ENCODE results near the gene SIK1.
"Not testable (repeated sequence)": the region's sequence is repeated elsewhere in the genome, so short reads cannot be mapped to it uniquely, and the experiment has no call there.

The SIK1 gene

GRCh38 chr21:43439316-43440075 is 12.6 kb upstream of the SIK1 start:
- DNase-seq: not testable (repeated sequence)

GRCh38 chr21:43436272-43436671 is 9.3 kb upstream of the SIK1 start:
- DNase-seq: not testable (repeated sequence)

- not testable (repeated sequence) for DNase-seq
Measured at GRCh38 chr21:43433340-43434136, 6.6 kb upstream of the SIK1 start.

DNA sequence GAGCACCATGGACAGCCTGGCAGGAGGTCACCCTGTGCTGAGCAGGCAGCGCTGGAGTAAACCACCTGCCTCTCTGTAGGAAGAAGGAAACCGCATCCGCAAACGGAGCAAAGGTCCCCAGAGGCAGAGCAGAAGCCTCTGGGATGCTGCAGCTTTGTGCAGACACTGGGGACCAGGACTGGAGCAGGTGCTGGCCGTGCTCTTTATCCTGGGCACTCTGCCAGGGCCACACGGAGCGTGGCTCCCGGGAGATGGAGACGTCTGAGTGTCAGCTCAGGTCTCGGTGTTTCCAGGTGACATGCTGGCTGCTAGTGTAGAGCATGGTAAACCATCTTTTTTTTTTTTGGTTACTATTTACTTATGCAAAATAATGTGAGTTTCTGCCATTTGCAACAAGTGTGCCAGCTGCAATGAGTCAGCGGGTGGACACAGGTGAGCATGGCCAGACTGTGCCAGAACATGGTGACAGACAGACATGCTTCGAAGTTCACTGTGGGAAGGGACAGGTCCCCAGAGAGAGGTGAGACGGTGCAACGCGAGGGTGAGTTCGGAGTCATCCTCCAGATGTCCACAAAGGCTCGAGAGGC is 4.0 kb upstream of the SIK1 start:
- DNase-seq: not testable (repeated sequence)

DNA sequence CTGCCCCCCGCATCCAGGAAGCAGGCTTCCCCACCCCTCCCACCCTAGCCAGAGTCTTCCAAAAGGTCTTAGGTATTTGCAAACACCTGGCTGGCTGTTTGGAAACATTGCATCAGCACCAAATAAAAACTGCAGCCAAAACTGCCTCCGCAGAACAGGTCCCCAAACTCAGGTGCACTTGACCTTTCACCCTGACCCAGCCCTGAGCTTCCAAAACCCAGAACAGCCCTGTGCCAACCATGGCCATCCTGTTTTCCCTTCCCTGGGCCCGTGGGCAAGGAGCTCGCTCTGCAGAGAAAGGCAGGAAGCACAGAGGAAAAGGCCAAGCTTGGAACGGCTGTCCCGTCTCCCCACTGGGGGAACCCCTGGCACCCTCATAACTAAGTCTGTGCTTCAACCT is 2.0 kb upstream of the SIK1 start:
- not testable (repeated sequence) for DNase-seq

DNA sequence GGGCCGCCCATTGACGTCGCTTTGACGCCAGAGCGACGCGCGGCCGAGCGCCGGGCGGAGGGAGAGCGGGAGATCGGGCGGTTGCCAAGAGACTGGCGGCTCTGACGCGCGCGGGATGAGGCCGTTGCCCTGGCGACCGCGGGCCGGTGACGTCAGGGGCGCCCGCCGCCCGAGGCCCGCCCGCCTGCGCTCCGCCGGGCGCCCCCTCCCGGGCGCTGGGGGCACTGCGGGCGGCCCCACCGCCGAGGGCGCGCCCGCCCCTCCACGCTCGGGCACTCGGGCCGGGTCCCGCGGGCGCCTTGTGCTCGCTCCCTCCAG is 270 bp upstream of the SIK1 start:
- DNase-seq: not testable (repeated sequence)

DNA sequence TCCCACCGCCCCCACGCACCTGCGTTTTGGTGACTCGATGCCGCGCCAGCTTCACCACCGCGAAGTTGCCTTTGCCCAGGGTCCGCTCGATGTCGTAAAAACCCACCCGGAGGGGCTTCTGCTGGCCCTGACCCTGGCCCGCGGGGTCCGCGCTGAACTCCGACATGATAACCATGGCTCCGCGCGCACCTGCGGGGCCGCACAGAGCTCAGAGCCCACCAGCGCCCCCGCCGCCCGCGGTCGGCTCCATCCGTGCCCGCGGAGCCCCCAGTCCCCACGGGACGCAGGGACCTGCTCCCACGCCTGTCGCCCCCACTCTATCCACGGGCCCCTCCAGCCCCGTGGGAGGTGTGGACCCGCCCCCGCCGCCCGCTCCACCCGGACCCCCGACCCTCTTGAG is 927 bp downstream of the SIK1 start:
- not testable (repeated sequence) for DNase-seq

DNA sequence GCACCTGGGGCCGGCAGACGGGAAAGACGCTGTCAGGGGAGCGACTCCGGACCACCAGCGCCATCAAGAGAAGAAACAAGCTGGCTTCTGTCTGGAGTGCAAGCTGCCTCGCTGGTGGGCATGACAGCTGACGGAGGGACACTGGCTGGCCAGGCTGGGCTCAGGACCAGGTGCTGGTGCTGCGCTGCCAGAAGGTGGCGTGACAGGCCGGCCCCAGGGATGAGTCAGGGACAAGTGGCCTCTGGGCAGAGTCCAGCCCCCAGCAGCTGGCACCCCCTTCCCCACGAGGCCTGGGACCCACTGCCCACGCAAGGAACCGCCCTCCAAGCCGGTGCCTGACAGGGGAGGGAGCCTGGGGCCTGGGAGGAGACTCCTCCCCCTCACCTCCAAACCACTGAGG is 7.5 kb downstream of the SIK1 start:
- not testable (repeated sequence) for DNase-seq

DNA sequence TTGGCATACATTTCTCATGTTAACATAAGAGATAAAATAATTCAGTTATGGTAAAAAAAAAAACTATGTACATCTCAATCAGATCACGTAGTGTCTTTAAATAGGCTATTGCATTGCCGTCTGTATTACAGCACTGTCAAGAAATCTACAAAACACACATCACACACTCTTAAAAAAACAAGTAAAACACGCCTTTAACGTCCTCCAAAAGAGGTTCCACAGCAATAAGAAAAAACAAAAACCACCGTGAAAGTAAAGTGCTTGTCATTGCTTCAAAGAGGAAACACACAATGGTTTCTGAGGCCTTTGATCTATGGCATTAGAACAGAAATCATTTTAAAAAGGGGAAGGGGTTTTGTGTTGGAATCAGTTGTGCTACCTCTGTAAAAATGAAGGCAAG is 12.4 kb downstream of the SIK1 start:
- not testable (repeated sequence) for DNase-seq

DNA sequence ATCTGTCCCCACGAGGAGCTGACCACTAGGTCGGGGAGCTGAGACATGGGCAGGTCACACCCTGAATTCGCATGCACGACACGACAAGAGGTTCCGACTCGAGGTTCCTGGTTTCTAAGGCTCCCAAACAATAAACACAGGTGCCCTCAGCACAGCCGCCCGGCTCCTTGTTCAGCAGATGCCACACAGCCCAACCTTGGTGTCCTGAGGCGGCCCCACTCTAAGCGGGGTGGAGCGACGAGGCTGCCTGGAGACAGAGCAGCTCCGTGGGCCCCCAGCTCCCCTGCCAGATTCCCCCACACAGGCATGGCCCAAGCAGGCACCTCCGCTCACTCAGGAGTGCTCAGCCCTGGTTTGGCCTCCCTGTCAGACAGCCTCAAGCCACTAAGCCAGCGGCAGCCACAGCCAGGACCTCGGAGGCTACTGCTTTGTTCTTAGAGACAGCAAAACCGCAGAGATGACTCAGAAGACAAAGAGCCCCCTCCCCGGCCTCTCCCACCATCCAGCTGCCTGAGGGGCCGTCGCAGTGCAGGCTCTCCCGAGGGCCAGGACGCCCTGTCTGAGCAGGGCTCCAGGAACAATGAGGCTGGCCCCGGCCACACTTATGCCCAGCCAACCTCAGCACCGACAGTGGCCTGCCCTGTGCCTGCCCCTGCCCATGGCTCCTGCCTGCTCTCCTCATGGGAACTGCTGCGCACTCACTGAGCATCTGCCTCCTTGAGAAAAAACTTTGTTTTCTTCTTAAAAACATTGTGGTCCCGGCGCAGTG is 14.7 kb downstream of the SIK1 start:
- not testable (repeated sequence) for DNase-seq

GRCh38 chr21:43410456-43411068 is 16.4 kb downstream of the SIK1 start:
- not testable (repeated sequence) for DNase-seq

GRCh38 chr21:43407139-43407538 is 19.8 kb downstream of the SIK1 start:
- DNase-seq: not testable (repeated sequence)

- DNase-seq: not testable (repeated sequence)
Measured at GRCh38 chr21:43404450-43404849, 22.5 kb downstream of the SIK1 start.

GRCh38 chr21:43403651-43404430 is 23.1 kb downstream of the SIK1 start:
- not testable (repeated sequence) for DNase-seq

GRCh38 chr21:43401125-43401524 is 25.8 kb downstream of the SIK1 start:
- not testable (repeated sequence) for DNase-seq

GRCh38 chr21:43399595-43400015 is 27.3 kb downstream of the SIK1 start:
- DNase-seq: not testable (repeated sequence)

- not testable (repeated sequence) for DNase-seq
Measured at GRCh38 chr21:43399136-43399535, 27.8 kb downstream of the SIK1 start.

DNA sequence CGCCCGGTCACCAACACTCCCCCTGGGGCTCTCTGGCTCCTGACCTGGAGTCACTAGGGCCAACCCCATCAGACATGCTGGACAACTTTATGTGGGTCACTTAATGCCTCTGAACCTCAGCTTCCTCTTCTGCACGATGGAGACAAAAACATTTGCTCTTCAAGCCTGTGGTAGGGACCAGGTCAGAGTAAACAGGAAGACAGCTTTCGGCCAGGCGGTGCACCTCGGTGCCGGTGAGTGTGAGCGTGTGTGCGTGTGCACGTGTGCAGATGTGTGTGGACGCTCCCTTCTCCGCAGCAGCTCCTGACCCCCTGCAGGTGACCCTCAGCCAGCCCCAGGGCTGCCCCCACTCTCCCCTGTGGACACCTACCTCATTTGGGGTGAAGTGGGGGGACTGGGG is 28.4 kb downstream of the SIK1 start:
- not testable (repeated sequence) for DNase-seq

DNA sequence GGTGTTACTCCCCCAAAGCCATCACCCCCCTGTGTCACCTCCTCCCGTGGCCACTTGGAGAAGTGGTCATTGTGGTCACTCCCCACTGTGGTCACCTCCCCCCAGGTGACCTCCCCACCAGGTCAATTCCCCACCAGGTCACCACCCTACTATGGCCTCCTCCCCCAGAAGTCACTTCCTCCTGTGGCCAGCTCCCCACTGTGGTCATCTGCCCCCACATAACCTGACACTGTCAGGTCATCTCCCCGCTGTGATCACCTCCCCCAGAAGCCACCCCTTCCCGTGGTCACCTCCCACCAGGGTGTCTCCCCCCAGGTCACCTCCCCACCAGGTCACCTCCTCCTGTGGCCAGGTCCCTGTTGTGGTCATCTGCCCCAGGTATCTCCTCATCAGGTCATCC is 28.9 kb downstream of the SIK1 start:
- not testable (repeated sequence) for DNase-seq

DNA sequence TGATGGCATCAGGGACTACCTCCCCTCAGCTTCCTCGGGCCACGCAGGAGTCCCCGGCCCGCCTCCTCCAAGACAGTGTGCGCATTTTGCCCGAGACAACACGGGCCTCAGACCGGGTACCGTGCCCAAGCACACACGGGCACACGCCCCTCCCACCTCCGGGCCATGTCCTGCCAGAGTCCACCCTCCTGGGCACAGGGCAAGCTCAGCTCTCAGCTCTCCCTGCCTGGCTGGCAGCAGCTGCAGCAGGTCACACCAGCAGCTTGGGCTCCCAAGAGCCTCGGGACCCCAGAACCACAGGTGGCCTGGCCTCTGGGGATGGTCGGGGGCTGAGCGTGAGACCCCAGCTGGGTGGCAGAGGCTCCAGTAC is 29.5 kb downstream of the SIK1 start:
- not testable (repeated sequence) for DNase-seq

- not testable (repeated sequence) for DNase-seq
Measured at GRCh38 chr21:43396788-43397438, 30.0 kb downstream of the SIK1 start.

Measured in NCI-H187 treated with DMSO at 0.1 percent for 48 hours (cell line).